Hematopoietic multipotent progenitor cell treated with erythropoietin and hydrocortisone succinate and interleukin-3 and kit ligand, for 8 days (in vitro differentiated cells): ENCODE measurements around the gene WRNIP1.

Experiments
- DNase-seq: peaks from one replicate; pipeline ENCODE4 v3.0.0-alpha.2; 2015

WRNIP1 gene

DNA sequence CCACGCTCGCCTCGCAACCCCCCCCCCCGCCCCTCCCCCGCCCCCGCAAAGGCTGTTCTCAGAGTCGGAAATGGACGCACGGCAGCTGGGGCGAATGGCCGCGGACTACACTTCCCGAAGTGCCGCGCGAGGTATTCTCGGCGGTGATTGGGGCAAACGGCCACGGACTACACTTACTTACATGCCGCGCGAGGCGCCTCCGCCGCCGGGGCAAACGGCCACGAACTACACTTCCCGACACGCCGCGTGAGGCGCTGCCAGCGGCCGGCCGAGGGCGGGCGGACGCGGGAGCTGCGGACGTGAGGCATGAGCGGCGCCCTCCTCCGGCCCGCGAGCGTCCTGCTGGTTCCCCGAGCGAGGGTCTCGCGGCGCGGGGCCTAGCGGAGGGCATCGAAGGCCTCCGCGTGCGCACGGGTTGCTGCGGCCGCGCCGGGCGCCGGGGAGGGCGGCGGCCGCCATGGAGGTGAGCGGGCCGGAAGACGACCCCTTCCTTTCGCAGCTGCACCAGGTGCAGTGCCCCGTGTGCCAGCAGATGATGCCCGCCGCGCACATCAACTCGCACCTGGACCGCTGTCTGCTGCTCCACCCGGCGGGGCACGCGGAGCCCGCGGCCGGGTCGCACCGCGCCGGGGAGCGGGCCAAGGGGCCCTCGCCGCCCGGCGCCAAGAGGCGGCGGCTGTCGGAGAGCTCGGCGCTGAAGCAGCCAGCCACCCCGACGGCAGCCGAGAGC is at the start of gene WRNIP1:
Gene WRNIP1 (plus strand): TSS at position 228 of the 730 bp plus-strand sequence. CDS start 230 bp downstream, at position 458.
- peak; percentile 99 for DNase-seq

DNA sequence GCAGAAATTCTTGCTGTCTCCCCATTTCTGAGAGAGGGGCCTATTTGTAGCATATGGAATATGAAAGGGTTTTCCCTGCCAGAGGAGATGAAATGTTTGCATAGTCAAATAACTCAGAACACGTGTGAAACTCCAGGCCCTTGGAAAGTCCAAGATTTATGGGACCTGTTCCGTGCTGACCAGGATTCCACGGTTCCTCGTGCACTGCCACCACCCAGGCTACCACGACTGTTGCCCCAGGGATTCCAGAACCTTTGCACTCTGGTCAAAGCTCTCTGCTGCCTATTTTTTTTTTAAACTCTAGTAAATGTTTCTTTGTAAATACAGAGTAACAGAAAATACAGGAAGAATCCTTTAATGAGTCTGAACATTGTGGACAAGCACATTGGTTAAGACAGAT is 49.5 kb upstream of the WRNIP1 start:
- DNase-seq: no peak

DNA sequence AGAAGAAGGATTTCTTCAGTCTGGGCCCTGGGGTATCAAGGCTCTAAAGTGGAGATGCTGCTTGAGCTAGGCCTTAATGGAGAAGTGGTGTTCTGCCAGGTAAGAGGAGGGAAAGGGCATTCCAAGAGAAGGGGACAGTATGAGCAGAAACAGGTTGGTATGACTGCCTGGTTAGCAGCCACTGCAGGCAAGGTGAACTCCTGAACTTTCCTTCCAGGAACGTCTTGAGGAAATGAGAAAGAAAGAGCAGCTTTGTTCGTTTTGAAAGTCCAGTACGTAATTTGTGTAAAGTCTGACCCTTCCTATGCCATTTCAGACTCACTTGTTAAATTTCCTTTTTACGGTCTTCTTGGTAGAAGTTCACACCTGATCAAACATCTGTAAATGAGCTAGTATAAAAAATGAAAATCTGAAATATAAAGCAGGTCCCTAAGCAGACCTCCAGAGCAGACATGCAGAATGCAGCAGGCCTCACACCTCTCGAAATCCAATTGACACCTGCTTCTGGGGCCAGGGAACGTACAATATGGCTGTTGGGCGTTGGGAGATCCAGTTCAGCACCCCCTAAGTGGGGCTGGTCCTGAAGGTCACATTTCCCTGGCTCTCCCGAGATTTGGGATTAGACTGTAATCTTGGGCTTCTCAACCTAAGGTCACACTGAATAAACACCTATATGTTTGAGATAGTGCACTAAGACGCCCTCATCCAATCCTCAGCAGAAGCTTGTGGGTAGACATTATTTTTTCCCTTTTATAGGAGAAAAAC is 48.1 kb upstream of the WRNIP1 start:
- no peak for DNase-seq

DNA sequence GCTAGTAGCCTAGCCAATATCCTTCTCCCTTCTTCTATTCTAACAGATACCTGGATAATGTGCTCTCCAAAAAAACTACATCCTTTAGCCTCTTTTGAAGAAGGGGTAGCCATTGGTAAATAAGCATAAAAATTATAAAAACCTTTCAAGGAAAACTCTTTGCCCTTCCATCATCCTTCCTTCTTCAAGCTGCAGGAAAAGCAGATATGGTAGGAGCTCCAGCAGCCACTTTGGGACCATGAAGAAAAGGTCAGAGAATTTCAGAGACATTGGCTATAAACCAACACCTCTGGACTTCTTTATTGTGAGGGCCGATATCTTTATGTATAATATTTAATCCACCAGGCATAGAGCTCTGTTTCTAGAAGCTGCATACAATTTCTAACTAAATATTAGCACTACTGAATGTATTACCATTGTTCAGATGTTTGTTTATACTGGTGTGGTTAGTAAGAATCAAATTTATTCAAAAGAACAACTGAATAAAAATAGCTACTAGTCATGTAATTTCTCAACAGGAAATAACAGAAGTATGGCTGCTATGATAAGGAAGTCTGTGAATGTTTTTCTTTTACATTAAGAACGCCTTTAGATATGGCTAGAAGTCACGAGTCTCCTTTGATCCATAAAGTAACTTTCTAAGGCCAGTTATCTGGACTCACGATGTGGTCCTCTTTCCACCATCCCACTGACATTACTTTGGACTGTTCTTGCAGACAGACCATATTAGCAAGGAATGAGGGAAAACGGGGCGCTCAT is 46.7 kb upstream of the WRNIP1 start:
- peak; percentile 61 for DNase-seq

DNA sequence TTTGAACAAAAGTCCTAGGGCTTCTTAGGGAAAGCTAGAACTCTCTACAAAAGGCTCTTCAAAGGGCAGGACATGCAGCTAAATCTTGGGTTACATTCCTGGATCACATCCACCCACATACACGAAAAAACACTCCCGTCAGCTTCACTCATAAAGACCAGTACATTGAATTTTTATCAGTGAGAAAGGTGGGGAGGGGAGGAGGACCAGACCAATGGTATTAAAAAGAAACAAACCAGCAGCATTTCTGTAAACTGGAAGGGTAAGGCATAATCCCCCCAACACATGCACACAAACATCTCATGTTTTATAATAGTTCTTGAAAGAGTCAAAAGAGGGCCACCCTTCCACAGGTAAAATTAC is 46.1 kb upstream of the WRNIP1 start:
- no peak for DNase-seq

DNA sequence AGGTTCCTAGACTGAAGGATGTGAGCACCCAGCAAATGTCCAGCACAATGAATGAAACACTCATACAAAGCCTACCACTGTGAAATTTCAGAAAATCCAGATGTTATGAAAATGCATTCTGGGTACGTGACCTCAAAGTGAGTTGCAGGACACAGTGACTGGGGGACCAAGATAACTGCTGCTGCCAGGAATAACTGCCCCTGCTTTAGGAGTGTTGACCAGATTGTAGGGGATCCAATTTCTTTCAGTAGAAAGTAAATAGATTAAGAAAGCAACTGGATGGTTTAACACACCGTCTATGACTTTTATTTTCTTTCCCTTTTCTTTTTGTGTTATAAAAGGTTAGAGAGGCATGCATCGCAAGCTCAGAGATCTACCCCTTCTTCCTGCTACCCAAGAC is 44.0 kb upstream of the WRNIP1 start:
- no peak for DNase-seq

DNA sequence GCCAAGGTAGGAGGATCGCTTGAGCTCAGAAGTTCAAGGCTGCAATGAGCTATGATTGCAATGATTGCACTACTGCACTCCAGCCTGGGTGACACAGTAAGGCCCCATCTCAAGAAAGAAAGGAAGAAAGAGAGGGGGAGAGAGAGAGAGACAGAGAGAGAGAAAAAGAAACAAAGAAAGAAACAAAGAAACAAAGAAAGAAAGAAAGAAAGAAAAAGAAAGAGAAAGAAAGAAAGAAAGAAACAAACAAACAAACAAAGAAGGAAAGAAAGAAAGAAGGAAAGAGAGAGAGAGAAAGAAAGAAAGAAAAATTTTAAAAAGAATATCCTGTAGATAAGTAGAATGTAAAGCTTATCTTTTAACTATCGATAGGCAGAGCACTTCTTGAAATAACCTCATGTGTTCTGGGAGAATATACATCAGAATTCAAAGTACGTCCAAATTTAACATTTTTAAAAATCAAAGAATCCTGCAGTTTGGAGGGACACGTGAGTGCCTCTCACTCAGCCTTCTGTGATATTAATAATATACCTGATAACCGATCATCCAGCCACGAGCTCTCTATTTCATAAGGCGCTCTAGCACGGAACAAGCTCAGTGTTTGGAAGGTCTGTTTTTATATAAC is 39.7 kb upstream of the WRNIP1 start:
- DNase-seq: no peak

DNA sequence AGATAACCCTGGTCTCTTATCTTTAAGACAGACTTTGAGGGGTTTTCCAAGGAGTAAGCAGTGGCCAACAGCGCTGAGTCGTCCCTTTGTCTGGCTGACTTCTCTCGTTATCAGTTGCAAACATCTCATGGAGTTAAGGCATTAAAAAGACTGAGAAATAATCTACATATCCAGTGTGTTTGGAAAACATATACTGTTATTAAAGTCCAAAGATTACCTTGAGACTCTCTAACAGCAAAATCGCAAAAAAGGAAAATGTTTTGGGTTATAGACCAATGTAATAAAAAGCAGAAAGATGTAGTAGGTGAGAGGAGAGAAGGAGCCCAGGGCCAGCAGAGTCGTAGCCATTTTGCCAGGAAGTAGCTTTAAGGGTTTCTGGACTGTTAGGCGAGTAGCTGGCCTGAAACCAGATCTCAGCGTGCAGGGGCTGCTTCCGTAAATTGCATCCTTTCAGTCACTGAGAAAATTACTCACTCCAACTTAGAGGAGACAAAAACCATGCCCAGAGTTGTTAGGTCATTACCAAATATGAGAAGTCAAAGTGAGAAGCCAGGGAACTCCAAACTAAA is 39.1 kb upstream of the WRNIP1 start:
- peak; percentile 39 for DNase-seq

DNA sequence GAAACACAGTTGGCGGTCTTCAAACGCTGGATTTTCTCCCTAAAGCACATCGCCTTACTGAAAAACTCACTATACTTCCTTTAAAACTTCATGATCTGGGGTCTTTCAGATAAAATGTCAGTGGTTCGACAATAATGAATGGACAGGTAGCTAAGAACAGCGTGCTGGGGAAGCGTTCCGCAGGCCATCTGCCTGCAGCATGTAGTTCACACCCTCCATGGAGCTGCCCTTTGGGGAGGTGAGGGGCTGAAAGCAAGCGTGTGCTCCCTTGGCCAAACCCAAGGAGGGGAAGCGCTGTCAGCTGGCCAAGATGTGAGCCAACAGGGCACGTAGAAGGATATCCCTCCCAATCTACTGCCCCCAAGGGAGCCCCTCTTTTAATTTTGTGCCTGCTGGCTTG is 35.3 kb upstream of the WRNIP1 start:
- no peak for DNase-seq

DNA sequence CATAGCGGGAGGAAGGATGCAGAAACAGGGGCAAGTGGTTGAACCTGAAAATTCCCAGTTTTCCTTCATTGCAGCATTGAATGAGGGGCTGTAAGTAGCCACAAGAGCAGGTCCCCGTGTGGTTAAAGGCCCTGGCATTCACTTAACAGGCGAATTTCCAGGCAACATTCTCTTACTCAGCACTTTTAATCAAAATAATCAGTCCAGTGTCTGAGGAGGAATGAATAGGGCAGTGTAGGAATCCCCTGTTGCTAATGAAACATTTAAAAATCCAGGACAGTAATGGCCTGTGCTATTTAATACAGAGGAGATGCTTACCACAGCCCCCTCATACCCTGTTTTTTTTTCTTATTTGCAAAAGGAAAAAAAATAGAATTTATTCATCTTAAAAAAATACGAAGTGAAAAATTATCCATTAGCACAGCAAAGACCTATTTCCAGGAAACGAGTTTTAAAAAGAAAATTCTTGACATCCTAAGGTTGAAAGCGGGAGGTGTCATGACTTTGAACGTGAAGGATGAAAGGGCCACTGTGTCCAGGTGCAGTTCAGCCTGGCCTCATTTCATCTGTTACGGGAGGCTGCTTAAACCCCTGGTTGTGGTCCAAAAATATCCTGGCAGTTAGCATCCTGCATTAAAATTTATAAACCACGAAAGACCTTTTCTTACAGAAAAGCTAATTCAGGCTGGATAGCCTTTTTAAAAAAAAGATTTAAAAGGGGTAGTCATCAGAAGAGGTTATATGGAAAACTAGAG is 34.7 kb upstream of the WRNIP1 start:
- DNase-seq: no peak

DNA sequence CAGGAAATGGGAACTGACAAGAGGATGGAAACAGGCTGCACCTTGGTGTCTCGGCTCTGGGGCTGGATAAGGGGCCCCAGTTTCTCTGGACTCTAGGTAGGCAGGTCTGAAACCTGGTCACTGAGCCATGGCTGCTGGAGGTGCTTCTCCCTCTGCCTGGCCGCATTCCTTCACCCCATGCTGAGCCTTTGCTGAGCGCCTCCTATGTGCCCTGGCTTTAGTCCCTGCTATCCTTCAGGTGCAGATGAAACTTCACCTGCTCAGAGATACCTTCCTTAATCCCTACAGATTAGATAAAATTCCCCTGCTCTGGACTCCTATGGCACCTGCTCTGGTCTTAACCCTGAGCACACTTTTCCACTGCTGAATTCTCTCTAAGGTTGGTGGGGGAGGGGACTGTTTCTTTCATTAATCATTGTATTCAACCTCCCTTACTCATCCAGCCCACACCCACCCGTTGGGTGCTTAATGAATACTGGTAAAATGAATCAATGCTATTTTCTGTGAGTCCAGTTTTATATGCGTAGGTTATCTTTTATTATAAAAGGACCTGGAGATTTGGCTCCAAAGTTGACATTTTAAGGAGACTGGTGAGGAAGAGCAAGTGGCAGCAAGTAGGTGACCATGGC is 33.8 kb upstream of the WRNIP1 start:
- DNase-seq: no peak

DNA sequence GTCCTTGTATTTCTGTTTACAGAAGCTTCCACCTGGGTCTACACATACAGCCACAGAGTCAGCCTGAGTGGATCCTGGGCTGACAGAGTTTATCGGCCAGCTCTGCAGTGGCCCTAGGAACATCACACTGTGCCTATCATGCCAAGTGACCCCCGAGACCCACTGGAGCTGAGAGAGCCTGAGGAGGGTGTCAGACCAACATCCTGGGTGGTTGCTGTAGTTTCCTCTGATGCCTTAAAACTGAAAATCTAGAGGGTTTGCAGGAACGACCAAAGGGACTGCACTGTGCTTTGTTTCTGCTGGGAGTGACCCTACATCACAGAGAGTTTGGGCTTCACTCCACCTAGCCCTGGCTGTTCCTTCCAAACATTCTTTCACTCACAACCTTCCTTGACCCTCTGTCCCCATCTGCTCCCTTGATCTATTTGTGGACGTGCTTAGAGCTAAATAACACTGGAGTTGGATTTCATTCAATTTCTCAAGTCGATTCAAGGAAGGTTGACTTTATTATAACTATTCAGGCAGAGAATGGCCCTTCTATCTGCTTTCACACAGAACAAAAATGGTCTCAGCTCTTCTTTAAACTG is 32.6 kb upstream of the WRNIP1 start:
- DNase-seq: no peak

DNA sequence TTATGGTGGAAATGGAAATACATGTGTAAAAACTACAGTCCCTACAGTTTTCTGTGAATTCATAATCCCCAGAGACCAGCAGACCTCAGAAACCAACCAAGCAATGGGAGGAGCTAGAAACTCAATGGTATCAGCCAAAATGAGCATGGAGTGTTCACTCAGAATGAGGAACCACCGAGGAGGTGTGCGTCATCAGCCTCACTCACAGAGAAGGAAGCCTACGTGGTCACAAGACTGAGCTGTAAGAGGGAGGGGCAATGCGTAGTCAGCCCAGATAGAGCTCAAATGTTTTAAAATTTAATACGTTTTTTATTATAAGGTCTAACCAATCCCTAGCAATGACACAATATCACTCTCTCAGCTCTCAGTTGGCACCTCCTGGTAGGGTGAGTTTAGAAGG is 31.9 kb upstream of the WRNIP1 start:
- DNase-seq: peak; percentile 89

DNA sequence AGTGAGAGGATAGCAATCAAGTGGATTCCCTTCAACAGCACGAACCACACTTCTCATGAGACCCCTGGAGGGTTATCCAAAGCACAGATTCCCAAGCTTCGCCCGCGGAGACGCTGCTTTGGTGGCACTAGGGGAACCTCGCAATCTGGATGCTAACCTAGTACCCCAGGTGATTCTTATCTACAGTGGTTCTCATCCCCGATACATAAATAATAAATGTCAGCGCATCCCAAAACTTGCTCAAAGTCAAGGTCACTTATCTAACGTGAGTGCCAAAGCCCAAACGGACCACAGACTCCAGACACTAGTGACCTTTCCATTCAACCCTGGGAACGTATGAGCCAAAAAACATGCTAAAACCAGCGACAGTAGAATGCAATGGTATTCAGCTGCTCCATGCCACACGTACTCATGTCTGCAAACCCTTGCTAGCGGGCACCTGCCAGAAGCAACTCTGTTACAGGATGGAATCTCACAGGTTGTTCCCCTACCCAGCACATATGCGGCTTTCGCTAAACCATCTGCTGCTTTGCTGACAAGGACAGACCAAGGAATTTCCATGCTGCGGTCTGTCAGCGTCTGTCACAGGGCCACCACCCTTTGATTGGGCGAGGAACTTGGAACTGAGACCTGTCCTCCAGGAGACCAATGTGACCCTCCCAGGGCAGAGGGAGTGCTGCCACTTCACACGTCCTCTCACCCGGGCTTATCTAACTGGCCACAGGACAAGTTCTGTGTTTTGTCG is 31.3 kb upstream of the WRNIP1 start:
- DNase-seq: peak; percentile 29

DNA sequence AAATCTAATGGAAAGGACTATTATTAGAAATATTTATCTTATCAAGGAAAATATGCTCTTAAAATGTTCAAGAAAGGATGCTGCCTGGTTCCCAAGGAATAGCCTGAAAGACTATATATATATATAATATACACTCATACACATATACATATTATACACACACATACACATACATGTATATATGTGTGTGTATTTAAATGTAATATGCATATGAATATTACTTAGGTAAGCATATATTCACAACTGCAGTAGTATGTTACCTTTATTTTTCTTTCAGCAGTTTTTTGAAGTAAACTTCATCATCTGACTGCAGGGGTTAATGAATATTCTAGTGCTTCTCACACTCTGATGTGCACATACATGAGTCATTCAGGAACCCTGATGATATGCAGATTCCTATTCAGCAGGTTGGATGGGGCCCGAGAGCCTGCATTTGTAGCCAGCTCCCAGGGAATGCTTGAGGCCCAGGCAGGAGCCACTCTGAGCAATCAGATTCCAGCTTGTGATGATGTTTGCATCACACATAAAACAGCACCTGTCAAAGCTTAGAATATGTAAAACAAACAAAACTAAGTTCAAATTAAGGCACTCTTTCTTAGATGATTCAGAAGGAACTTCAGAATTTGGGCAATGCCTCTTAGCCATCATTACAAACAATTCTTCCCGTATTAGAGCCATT is 30.6 kb upstream of the WRNIP1 start:
- DNase-seq: no peak

DNA sequence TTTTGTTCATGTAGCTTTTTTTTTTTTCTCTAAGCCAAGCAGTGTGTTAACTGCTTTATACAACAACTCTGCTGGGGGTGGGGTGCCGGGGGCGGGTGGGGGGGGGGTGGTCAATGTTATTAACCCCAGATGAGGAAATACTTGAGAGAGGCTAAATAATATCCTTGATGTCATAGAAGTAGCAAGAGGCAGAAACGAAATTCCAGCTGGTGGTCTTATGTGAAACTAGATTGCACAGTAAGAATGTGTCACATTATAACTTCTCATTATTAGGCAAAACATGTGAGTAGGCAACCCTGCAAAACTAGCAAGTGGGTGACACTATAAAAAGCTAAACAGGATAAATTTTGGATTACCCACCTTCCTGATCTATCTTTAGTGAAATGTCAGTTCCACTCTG is 27.3 kb upstream of the WRNIP1 start:
- no peak for DNase-seq

DNA sequence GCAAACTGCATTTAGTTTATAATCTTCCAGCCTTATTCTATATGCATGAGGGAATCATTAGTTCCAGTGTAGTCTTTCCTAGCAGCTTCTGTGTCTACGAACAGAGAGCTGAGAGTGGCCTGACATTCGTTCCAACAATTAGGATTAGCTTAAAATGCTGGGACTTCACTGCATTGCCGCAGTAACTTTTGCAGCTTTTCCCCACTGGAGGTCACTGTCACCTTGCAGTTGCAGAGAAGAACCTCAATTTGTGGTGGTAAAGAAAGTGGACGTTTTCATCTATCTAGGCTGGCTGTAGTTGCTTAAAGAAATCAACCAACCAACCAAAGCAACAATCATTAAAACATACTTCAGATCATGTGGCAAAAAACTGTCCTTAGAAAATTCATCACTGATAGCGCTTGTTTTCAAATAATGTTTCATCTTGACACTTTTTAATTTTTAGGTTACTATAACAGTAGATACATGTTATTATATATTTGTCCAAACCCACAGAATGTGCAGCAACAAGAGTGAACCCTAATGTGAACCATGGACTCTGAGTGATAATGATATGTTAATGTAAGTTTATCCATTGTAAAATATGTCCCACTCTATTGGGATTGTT is 26.7 kb upstream of the WRNIP1 start:
- DNase-seq: peak; percentile 84

DNA sequence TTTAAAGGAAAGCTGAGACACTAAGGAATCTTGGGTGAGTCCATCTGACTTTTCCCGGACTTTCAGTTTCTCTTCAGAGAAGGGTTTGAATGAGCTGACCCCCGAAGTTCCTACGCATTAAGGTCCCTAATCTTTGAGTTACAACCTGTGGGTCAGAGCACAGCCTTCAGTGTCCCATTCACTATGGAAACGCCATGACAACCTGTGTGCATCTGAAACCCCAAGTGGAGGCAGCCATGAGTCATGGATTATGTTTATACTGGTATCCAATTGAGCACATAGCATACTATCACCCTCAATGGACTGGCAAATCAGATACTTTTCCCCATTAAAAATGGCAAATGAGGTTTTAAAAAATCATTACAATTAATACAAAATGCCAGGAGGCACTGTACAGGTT is 25.9 kb upstream of the WRNIP1 start:
- DNase-seq: peak; percentile 68

DNA sequence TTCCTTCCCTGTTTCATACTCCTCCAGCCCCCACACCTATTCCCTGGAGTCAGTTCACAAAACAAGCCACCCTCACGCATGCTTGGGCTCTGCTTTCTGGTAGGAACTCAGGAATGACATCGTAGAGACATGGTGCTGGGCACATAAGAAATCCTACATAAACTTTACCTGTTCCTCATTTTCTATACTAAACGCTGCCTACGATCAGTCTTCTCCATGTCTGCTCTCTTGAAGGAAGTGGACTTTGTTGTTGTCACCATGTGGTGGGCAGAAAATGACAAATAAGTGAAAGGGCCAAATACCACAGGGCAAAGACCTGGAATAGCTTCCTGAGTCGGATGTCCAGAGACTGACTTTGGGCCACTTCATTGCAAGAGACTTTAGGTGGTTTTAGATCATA is 24.6 kb upstream of the WRNIP1 start:
- DNase-seq: no peak

DNA sequence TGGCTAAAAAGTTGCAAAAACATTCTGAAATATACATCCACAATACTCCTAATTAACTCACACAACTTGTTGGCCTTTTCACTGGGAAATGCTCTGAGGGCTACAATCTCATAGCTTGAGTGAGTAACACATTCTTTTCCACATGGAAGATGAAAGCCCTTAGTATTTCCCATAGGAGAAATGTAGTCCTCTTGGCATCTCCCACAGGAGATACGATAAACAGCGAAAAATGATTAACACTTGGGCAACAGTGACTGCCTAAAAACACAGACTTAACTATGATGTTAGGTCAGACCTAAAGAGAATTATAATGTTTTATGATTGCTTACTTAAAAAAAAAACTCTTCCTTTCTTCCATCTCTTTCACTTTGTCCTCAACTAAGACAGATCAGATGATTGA is 23.4 kb upstream of the WRNIP1 start:
- DNase-seq: no peak
